ELF-1 (cell line): ENCODE results near the gene WT1.

Source experiments
- DNase-seq: peaks from one replicate; pipeline ENCODE4 v3.0.0-alpha.2; 2016; ENCODE audit warnings: low read depth, low spot score

Gene WT1

DNA sequence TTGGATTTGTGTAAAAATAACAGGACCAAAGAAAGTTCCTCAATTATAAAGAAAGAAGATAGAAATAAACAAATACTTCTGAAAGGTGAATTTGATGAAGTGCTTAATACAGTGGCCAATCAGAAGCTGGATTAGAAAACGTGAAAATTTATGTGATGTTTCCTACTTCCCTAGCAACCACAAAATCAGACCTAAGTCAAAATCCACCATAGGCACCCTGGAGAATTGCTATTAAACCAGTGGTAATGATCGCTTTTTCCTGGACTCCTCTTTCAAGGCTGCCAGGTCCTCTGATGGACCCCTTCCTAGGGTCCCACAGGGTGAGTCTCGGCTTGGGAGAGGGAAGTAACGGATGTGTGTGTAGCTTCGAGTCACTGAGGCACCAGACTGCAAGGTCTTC is 9.6 kb downstream of the WT1 start:
- no peak for DNase-seq

DNA sequence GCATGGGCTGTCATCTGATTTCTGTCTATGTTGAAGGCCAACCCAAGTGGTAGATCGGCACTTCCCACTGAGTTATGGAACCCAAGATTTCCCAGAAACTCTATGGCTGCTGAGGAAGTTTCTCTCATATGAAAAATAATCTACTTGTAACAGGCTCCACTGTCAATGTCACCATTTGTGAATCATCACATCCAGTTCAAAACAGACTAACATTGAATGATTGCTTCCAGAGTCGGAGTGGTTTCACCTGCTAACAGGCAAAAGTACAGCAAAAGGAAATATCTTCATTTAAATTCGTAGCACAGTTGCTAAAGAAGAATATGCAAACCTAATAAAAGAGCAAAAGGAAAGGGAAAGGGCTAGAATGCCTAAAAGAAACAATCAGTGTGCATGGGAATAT is 12.8 kb downstream of the WT1 start:
- DNase-seq = no peak

DNA sequence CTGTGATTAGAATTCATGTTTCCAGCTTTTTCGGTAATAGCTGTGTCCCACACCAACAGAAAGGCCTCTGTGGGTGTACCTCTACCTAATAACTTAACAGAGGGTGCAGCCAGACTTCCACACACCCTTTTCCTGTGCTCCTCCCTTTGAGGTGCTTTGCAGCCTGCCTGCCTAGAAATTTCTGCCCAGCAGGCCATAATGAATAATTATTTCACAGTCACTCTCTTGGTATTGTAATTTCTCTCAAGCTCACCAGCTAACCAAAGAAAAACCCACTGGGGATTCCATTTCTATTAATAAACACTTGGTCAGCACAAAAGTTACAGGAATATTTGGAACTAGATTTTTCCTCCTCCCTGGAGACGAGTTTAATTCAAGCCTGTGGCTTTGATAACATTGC is 13.3 kb downstream of the WT1 start:
- DNase-seq = no peak

GRCh38 chr11:32420937-32421901 is 14.1 kb downstream of the WT1 start:
- DNase-seq = no peak

DNA sequence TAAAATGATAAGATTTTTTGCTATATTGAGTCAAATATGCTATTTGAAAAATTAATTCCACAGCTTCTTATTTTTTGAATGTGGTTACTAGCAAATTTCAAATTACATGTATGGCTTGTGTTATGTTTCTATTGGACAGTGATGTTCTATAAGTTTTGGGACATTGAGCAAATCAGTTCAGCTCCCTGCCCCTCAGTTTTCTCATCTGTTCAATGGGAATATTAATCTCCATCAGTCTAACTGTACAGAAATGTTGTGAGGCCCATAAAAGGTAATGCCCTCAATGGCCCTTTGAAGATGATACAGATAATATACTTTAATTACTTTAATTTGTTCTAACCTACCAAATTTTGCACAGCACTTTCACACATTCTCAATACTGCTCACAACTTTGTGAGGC is 15.2 kb downstream of the WT1 start:
- DNase-seq = no peak

GRCh38 chr11:32418836-32419235 is 16.5 kb downstream of the WT1 start:
- DNase-seq = no peak

DNA sequence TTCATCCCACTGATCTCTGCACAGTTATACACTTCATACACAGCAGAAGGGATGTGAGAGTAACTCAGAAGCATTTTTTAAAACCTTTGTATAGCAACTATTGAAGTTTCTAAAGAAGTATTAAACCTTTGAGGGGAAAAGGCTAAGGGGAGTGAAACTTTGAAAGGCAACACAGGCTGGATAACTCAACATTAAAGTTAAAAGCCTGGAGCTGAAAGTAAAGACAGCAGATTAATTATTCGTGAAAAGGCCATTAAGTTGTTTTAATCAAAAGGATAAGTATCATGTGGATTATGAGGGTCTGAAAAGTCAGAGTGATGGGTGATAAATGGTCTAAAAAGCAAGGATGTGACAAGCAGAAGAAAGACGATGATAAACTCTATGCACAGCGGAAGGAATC is 17.5 kb downstream of the WT1 start:
- DNase-seq = no peak

- no peak for DNase-seq
These were observed 19.0 kb downstream of the WT1 start for GRCh38 chr11:32416301-32416700.

DNA sequence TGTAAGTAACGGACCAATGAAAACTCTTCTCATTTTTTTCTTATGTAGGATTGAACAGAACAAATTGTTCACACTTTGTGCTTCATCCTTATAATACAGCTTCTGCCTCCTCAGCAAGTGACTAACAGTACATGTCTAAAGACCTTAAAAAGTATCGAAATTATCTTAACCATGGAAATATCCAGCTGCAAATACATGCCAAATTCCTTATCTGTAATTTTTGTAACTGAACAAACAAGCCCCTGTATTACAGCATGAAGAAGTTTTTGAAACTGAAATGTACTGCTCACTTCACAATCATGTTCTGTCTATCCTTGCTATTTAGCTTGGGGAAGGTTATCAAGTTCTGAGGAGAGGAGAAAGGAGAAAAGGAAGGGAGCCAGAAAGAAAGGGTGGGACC is 20.4 kb downstream of the WT1 start:
- DNase-seq = no peak

DNA sequence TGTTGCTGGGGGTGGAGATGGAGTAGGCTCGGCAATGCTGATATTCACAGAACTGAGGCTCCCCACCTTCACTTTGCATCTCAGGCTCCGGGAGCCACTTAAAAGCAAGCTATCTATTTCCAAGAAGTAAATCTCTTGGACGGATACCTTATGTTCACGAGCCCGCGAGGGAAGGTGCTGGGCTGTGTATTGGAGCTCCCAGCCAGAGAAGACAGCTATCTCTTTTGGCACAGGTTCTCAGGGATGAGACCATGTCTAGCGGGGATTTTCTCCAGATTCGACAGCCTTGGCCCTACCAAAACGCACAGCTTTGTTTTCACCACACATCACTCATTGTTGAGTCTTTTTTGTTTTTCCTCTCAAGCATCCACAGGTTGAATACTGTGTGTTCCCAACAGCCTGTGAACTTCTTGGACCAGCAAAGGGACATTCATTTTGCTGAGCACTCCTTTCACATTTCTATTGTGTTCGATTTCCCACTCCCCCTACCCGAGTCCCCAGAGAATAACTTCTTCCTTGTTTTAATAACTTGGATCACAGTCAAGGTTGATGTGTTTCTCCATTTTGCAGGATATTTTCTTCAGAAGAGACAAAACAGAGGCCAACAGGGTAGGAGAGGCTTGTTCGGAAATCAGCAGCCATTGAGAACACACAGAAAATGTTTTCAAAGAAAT is 23.3 kb downstream of the WT1 start:
- no peak for DNase-seq

GRCh38 chr11:32405592-32405991 is 29.7 kb downstream of the WT1 start:
- no peak for DNase-seq

GRCh38 chr11:32402836-32403235 is 32.5 kb downstream of the WT1 start:
- DNase-seq = no peak

DNA sequence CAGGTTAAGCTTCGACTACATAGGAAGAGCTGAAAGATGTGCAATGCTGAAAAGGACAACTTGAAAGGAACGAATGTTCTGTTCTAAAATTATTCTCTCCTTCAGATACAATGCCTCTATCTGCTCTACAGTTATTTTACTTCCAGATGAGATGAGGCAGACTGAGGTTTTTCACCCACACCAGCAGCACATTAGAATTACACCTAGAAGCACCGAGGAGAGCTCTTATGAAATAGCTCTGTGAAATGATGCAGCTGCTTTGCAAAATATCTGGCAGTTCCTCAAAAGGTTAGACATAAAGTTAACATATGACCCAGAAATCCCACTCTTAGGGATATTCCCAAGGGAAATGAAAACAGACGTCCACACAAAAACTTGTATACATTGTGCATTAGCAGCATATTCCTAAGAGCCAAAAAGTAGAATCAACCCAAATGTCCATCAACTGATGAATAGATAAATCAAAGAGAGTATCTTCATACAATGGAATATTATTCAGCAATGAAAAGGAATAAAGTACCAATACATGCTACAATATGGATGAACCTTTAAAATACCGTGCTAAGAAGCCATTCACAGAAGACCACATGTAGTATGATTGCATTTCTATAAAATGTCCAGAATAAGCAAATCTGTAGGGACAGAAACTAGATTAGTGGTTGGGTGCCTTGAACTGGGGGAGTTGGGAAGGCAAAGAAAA is 34.5 kb downstream of the WT1 start:
- no peak for DNase-seq

GRCh38 chr11:32400196-32400595 is 35.1 kb downstream of the WT1 start:
- peak; percentile 43 for DNase-seq

DNA sequence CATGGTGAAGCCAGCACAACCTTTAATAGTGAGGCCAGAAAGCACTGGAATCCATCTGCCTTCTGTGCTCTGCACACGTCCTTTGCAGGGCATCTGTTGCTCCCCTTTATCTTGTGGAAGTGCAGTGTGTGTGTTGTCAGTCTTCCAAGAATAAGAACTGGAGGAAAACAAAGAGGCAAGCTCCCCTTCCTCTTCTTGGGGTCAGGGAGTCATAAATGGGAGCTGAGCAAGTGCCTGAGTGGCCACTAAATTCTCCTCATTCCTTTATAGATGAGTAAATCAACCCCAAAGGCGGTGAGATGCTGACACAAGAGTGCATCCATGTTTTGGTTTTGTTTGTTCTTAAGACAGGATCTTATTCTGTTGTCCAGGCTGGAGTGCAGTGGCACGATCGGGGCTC is 38.3 kb downstream of the WT1 start:
- DNase-seq = no peak

GRCh38 chr11:32396331-32396730 is 39.0 kb downstream of the WT1 start:
- no peak for DNase-seq

- no peak for DNase-seq
These were observed 40.2 kb downstream of the WT1 start for GRCh38 chr11:32395127-32395526.

DNA sequence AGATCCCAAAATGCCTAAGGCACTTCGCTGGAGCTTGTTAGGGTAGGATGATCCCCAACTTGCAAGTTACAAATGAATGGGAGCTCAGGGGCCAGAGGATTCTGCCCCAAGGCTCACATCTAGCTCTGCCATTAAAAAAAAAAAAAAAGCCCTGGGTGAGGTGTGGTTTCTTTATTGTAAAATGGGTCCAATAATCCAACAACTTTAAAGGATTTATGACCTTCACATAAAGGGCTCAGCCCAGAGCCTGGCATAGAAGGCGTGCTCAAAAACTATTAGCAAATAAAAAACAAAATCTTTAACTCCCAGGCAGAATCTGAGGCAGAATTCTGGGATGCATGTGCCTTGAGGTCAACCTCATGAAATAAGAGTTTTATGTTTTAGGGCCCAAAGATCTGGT is 42.5 kb downstream of the WT1 start:
- no peak for DNase-seq

DNA sequence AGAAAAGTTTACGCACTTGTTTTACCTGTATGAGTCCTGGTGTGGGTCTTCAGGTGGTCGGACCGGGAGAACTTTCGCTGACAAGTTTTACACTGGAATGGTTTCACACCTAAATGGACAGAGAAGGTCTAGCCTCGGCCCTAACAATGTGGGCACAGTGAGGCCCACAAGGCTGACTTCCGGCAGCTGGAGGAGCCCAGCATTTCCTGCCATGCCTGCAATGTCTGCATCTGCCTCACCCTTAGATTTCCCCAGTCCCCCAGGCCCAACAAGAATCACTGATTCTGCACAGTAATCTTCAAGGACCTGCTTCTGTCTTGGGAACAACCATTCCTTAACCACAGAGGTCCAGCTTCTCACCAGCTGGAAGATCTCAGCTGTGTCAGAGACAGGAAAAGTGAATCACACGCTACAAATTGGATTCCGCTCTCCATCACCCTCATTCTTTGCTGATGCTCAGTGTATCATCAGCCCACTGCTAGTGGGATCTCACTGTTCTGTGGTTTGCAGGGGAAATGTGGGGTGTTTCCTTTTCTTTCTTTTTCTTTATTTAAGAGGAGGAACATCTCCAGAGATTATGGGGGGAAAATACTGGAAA is 43.3 kb downstream of the WT1 start:
- DNase-seq = no peak

GRCh38 chr11:32391479-32391878 is 43.9 kb downstream of the WT1 start:
- DNase-seq = no peak

DNA sequence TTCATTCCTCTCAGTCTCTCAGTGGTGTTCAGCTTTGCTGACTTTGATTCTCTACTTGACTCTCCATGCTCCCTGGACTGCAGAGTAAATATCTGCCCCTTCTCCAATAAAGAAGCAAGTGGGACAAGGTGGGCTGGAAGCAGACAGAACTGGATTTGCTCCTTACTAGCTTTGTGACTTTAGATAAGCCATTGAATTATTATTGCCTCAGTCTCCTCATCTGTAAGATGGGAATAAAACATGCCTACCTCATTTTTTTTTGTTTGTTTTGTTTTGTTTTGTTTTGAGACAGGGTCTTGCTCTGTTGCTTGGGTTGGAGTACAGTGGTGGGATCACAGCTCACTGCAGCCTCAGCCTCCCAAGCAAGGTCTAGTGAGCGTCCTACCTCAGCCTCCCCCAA is 44.6 kb downstream of the WT1 start:
- no peak for DNase-seq
